ENCODE measurements around the gene TNRC6C. TPM values are rescaled to one million over a fixed set of nuclear protein-coding genes. Genes with fewer than 3 reads are reported as not detected.

Gene TNRC6C
- total and polyA plus RNA-seq, 2 experiments from 2014 or later = 10.1 to 16.6 TPM

DNA sequence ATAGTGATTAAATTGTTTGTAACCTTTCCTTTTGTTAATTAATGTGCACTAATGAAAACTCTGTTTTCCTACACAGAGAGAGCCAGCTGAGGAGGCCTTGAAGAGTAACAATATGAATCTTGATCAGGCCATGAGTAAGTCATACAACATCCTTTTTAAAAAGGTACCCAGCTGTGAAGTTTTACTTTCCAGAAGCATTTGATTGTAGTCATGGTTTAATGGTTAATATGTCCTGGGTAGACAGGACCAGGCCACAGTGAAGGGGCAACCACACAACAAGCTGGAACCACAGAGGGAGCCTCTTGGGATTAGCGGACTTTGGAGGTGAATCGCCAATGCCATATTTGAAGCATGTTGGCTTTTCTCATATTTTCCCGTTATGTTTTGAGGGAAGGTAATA lies 114.5 kb downstream of the TNRC6C start:
- Histone ChIP-seq H3K27ac (ENCODE audit: low read depth) (no peak overlapping the region), H3K27me3 (ENCODE audit: insufficient read depth) (no peaks in the 10 kb centered on the region), H3K36me3 (ENCODE audit: insufficient read depth) (peaks cover 48% of the 10 kb centered on the region), H2AFZ (no peak overlapping the region), H3K9me2 (ENCODE audit: insufficient read depth) (no peaks in the 10 kb centered on the region), H3K4me2 (no peak overlapping the region), H3K4me3 (no peak overlapping the region), H3K79me2 (replicated peaks; ENCODE audit: insufficient read depth) (no peaks in the 10 kb centered on the region), H3K4me1 (ENCODE audit: insufficient read depth) (no peaks in the 10 kb centered on the region), H4K20me1 (replicated peaks; ENCODE audit: insufficient read depth) (0 out of 2 replicates have a peak, but pooled peaks cover 6% of the 10 kb centered on the region), H3F3A (replicated peaks; ENCODE audit: low read depth) (0 out of 2 replicates have a peak, but pooled peaks cover 2% of the 10 kb centered on the region)
- Mint-ChIP-seq H3K9me3 (no peaks in the 10 kb centered on the region), H3K27ac (no peak overlapping the region), H3K36me3 (ENCODE audit: low read depth) (peaks cover 77% of the 10 kb centered on the region), H3K4me1 (no peaks in the 10 kb centered on the region), H3K27me3 (ENCODE audit: insufficient read depth, low read depth, poor library complexity) (peaks cover 2% of the 10 kb centered on the region), H3K4me3 (no peak overlapping the region)
- ATAC-seq (no peak), DNase-seq (ENCODE audit: low spot score) (no peak)
- no peak for TF ChIP-seq STAT1 (IDR thresholded peaks at IDR 0.05; ENCODE audit: unreplicated experiment)
- TF ChIP-seq ZNF331 (CRISPR knock-in tag; IDR thresholded peaks at IDR 0.05; ENCODE audit: low read depth) = no peak
- no peak for TF ChIP-seq EZH2 (IDR thresholded peaks at IDR 0.05; ENCODE audit: low read depth, unreplicated experiment)
- no peak for TF ChIP-seq NANOG (IDR thresholded peaks at IDR 0.05; ENCODE audit: borderline replicate concordance)
- TF ChIP-seq JUNB (IDR thresholded peaks at IDR 0.05; ENCODE audit: unreplicated experiment) = no peak
- TF ChIP-seq CREB1 (CRISPR knock-in tag; IDR thresholded peaks at IDR 0.05; ENCODE audit: low read depth) = no peak
- no peak for TF ChIP-seq EZH2phosphoT487 (IDR thresholded peaks at IDR 0.05; ENCODE audit: unreplicated experiment)
- no peak for TF ChIP-seq ZNF114 (CRISPR knock-in tag; IDR thresholded peaks at IDR 0.05)
- TF ChIP-seq, protein P1, sequence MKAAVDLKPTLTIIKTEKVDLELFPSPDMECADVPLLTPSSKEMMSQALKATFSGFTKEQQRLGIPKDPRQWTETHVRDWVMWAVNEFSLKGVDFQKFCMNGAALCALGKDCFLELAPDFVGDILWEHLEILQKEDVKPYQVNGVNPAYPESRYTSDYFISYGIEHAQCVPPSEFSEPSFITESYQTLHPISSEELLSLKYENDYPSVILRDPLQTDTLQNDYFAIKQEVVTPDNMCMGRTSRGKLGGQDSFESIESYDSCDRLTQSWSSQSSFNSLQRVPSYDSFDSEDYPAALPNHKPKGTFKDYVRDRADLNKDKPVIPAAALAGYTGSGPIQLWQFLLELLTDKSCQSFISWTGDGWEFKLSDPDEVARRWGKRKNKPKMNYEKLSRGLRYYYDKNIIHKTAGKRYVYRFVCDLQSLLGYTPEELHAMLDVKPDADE (IDR thresholded peaks at IDR 0.05) = no peak
- TF ChIP-seq POLR2AphosphoS5 (IDR thresholded peaks at IDR 0.05; ENCODE audit: low read depth) = no peak
- no peak for TF ChIP-seq CTCF (conservative IDR thresholded peaks at IDR 0.05; ENCODE audit: low read depth in 2 of 2)
- TF ChIP-seq, protein P2, sequence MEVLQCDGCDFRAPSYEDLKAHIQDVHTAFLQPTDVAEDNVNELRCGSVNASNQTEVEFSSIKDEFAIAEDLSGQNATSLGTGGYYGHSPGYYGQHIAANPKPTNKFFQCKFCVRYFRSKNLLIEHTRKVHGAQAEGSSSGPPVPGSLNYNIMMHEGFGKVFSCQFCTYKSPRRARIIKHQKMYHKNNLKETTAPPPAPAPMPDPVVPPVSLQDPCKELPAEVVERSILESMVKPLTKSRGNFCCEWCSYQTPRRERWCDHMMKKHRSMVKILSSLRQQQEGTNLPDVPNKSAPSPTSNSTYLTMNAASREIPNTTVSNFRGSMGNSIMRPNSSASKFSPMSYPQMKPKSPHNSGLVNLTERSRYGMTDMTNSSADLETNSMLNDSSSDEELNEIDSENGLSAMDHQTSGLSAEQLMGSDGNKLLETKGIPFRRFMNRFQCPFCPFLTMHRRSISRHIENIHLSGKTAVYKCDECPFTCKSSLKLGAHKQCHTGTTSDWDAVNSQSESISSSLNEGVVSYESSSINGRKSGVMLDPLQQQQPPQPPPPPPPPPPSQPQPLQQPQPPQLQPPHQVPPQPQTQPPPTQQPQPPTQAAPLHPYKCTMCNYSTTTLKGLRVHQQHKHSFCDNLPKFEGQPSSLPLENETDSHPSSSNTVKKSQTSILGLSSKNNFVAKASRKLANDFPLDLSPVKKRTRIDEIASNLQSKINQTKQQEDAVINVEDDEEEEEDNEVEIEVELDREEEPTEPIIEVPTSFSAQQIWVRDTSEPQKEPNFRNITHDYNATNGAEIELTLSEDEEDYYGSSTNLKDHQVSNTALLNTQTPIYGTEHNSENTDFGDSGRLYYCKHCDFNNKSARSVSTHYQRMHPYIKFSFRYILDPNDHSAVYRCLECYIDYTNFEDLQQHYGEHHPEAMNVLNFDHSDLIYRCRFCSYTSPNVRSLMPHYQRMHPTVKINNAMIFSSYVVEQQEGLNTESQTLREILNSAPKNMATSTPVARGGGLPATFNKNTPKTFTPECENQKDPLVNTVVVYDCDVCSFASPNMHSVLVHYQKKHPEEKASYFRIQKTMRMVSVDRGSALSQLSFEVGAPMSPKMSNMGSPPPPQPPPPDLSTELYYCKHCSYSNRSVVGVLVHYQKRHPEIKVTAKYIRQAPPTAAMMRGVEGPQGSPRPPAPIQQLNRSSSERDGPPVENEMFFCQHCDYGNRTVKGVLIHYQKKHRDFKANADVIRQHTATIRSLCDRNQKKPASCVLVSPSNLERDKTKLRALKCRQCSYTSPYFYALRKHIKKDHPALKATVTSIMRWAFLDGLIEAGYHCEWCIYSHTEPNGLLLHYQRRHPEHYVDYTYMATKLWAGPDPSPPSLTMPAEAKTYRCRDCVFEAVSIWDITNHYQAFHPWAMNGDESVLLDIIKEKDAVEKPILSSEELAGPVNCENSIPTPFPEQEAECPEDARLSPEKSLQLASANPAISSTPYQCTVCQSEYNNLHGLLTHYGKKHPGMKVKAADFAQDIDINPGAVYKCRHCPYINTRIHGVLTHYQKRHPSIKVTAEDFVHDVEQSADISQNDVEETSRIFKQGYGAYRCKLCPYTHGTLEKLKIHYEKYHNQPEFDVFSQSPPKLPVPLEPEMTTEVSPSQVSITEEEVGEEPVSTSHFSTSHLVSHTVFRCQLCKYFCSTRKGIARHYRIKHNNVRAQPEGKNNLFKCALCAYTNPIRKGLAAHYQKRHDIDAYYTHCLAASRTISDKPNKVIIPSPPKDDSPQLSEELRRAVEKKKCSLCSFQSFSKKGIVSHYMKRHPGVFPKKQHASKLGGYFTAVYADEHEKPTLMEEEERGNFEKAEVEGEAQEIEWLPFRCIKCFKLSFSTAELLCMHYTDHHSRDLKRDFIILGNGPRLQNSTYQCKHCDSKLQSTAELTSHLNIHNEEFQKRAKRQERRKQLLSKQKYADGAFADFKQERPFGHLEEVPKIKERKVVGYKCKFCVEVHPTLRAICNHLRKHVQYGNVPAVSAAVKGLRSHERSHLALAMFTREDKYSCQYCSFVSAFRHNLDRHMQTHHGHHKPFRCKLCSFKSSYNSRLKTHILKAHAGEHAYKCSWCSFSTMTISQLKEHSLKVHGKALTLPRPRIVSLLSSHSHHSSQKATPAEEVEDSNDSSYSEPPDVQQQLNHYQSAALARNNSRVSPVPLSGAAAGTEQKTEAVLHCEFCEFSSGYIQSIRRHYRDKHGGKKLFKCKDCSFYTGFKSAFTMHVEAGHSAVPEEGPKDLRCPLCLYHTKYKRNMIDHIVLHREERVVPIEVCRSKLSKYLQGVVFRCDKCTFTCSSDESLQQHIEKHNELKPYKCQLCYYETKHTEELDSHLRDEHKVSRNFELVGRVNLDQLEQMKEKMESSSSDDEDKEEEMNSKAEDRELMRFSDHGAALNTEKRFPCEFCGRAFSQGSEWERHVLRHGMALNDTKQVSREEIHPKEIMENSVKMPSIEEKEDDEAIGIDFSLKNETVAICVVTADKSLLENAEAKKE (CRISPR knock-in tag; IDR thresholded peaks at IDR 0.05) = no peak

Data from GM23338 (cell line).